MCF 10A (cell line): ENCODE data around the gene TIFAB. TPM values are rescaled to one million over a fixed set of nuclear protein-coding genes. Genes with fewer than 3 reads are reported as not detected.

Experiments
- BruUV-seq: library from RNA; stranded (reverse); fragments of 400-500 nt; replicated peaks from 2 replicates; lab custom pipeline; 2021; lab: Mats Ljungman, UMichigan
- CTCF ChIA-PET: fragments of 300-600 bp; sonication (Branson Sonifier 250); formaldehyde crosslinking; extraction: SDS; loops from one replicate; lab custom pipeline; 2021; ENCODE audit warnings: antibody characterized with exemption, inconsistent platforms; lab: Yijun Ruan, JAX
- POLR2A ChIA-PET: fragments of 300-600, 350-650 bp; sonication (Branson Sonifier 250); formaldehyde crosslinking; extraction: SDS; loops from one replicate; lab custom pipeline; 2020; ENCODE audit warnings: antibody characterized with exemption, inconsistent platforms; lab: Yijun Ruan, JAX
- DNase-seq: peaks from one replicate; pipeline ENCODE4 v3.0.0-alpha.2; 2018; ENCODE audit not compliant: unreplicated experiment
- H3K27ac Mint-ChIP-seq: one replicate; pipeline ENCODE4 v1.8.0; 2022; ENCODE audit warnings: mild to moderate bottlenecking, low read depth, mixed read lengths; ENCODE audit not compliant: unreplicated experiment
- H3K27me3 Mint-ChIP-seq: one replicate; pipeline ENCODE4 v1.8.0; 2022; ENCODE audit warnings: mixed read lengths; ENCODE audit not compliant: insufficient read depth, unreplicated experiment
- H3K36me3 Mint-ChIP-seq: one replicate; pipeline ENCODE4 v1.8.0; 2022; ENCODE audit warnings: mild to moderate bottlenecking, moderate library complexity, mixed read lengths; ENCODE audit not compliant: insufficient read depth, unreplicated experiment
- H3K4me1 Mint-ChIP-seq: one replicate; pipeline ENCODE4 v1.8.0; 2022; ENCODE audit warnings: mixed read lengths; ENCODE audit not compliant: insufficient read depth, unreplicated experiment
- H3K4me3 Mint-ChIP-seq: one replicate; pipeline ENCODE4 v1.8.0; 2022; ENCODE audit warnings: mild to moderate bottlenecking, moderate library complexity, mixed read lengths; ENCODE audit not compliant: unreplicated experiment
- H3K9me3 Mint-ChIP-seq: one replicate; pipeline ENCODE4 v1.8.0; 2022; ENCODE audit warnings: mixed read lengths; ENCODE audit not compliant: unreplicated experiment
- CTCF ChIP-seq: fragments of 200-600 bp; IDR thresholded peaks from one replicate; pipeline ENCODE4 v1.8.0; 2022; ENCODE audit warnings: antibody characterized with exemption, mild to moderate bottlenecking; ENCODE audit not compliant: unreplicated experiment
- intact Hi-C: fragments of 100-400 bp; cut with micrococcal nuclease; formaldehyde crosslinking; loops from 2 replicates; pipeline ENCODE4 v1.14.1; 2022
- total RNA-seq: library from RNA; stranded (reverse); gene quantifications from 2 replicates; pipeline ENCODE4 v1.2.3, GENCODE V29; 2022

TIFAB gene
- total RNA-seq, 1 experiment from 2014 or later = not detected

- POLR2A ChIA-PET = interaction anchor here (0.5 to 2.1 kb wide), 11 partner anchors 8 to 665 kb away, joined by 3 to 13 read pairs (median 3); no protein-coding TSS in a partner anchor
- H3K4me1 Mint-ChIP-seq = peaks cover 48% of the 10 kb centered on the region
- intact Hi-C loops = loop anchor here (2.0 kb wide), 1 partner anchor 25 kb away; no protein-coding TSS in a partner anchor
- CTCF ChIA-PET = interaction anchor here (0.5 to 11.2 kb wide), 12 partner anchors 19 to 1621 kb away, joined by 3 to 96 read pairs (median 4); no protein-coding TSS in a partner anchor
- peak; percentile 9 for TF ChIP-seq CTCF
- H3K4me3 Mint-ChIP-seq = peak overlapping the region; percentile 45
- H3K27me3 Mint-ChIP-seq = no peaks in the 10 kb centered on the region
- H3K36me3 Mint-ChIP-seq = peaks cover 6% of the 10 kb centered on the region
- peak overlapping the region; percentile 94 for H3K27ac Mint-ChIP-seq
- peak; percentile 97 for DNase-seq
- no peaks in the 10 kb centered on the region for H3K9me3 Mint-ChIP-seq
- BruUV-seq = no TSS peak
Observed at GRCh38 chr5:135491552-135492318, 39.6 kb upstream of the TIFAB start.

GRCh38 chr5:135491038-135491551, 38.9 kb upstream of the TIFAB start:
- Mint-ChIP-seq H3K27me3 (no peaks in the 10 kb centered on the region), H3K27ac (no peak overlapping the region), H3K4me3 (no peak overlapping the region), H3K36me3 (peaks cover 6% of the 10 kb centered on the region), H3K4me1 (peaks cover 48% of the 10 kb centered on the region), H3K9me3 (no peaks in the 10 kb centered on the region)
- CTCF ChIA-PET = interaction anchor here (0.7 to 11.2 kb wide), 6 partner anchors 16 to 75 kb away, joined by 3 to 96 read pairs (median 4); no protein-coding TSS in a partner anchor
- DNase-seq = no peak
- POLR2A ChIA-PET = interaction anchor here (0.6 to 1.3 kb wide), 5 partner anchors 9 to 26 kb away, joined by 3 to 7 read pairs (median 3); no protein-coding TSS in a partner anchor
- intact Hi-C loops = no loop called here
- BruUV-seq = no TSS peak
- no peak for TF ChIP-seq CTCF

- intact Hi-C loops = no loop called here
- no TSS peak for BruUV-seq
- Mint-ChIP-seq H3K4me1 (peaks cover 48% of the 10 kb centered on the region), H3K9me3 (no peaks in the 10 kb centered on the region), H3K27me3 (no peaks in the 10 kb centered on the region), H3K36me3 (peaks cover 6% of the 10 kb centered on the region), H3K27ac (no peak overlapping the region), H3K4me3 (no peak overlapping the region)
- DNase-seq = no peak
- ChIA-PET CTCF (interaction anchor here (0.5 to 11.2 kb wide), 8 partner anchors 16 to 340 kb away, joined by 3 to 96 read pairs (median 3); no protein-coding TSS in a partner anchor), POLR2A (interaction anchor here (0.6 kb wide), 1 partner anchor 12 kb away, joined by 4 read pairs; no protein-coding TSS in a partner anchor)
- TF ChIP-seq CTCF = no peak
Observed at GRCh38 chr5:135490245-135491037, 38.3 kb upstream of the TIFAB start.
